Breast epithelium (tissue), 4 donors: Measurements from ENCODE around the gene IKZF2. TPM values are rescaled to one million over a fixed set of nuclear protein-coding genes. Genes with fewer than 3 reads are reported as not detected.

Experiments
- DNase-seq, 2 donors: peaks; one replicate each; pipeline ENCODE4 v3.0.0-alpha.2; 2019; ENCODE audit warnings: low spot score in 2 of 2
- H3K27ac ChIP-seq, 2 donors: fragments of 200-600 bp; sonication (generic) in 1 of 2; one replicate each; pipeline ENCODE4 v1.5.1; 2016 to 2019; ENCODE audit warnings: mild to moderate bottlenecking in 1 of 2
- H3K27me3 ChIP-seq, 2 donors: fragments of 200-600 bp; sonication (generic) in 1 of 2; one replicate each; pipeline versions ENCODE4 v1.5.1 to v1.6.0; 2017 to 2019; ENCODE audit warnings: control low read depth in 1 of 2, mild to moderate bottlenecking in 1 of 2
- H3K36me3 ChIP-seq: fragments of 200-600 bp; one replicate; pipeline ENCODE4 v1.5.1; 2019
- H3K4me1 ChIP-seq, 2 donors: fragments of 200-600 bp; sonication (generic); one replicate each; pipeline ENCODE4 v1.5.1; 2016 to 2019; ENCODE audit warnings: control low read depth in 1 of 2
- H3K4me3 ChIP-seq, 3 donors: fragments of 200-600 bp; sonication (generic); 1 replicate in 2 of 3; 2 replicates in 1 of 3; pipeline ENCODE4 v1.5.1; 2016 to 2019; ENCODE audit warnings: mild to moderate bottlenecking in 3 of 3, moderate library complexity in 2 of 3
- H3K9me3 ChIP-seq, 2 donors: fragments of 200-600 bp; sonication (generic) in 1 of 2; one replicate each; pipeline ENCODE4 v1.5.1; 2016 to 2019; ENCODE audit warnings: control low read depth in 1 of 2
- POLR2A ChIP-seq: fragments of 450-650 bp; IDR thresholded peaks from one replicate; pipeline ENCODE4 v1.6.1; 2016; ENCODE audit warnings: antibody characterized with exemption, mild to moderate bottlenecking, moderate library complexity
- POLR2AphosphoS5 ChIP-seq, 3 donors: sonication (generic); formaldehyde crosslinking; IDR thresholded peaks; one replicate each; pipeline ENCODE4 v1.6.1; 2017; ENCODE audit warnings: antibody characterized with exemption in 3 of 3
- intact Hi-C: fragments of 100-400 bp; cut with DNase I; formaldehyde crosslinking; loops from one replicate; pipeline ENCODE4 v1.15.1; 2023; ENCODE audit warnings: low total_unique reads
- total RNA-seq, 3 donors: library from RNA; depleted of rRNA; stranded (reverse); fragments of >200 nt; gene quantifications; one replicate each; pipeline ENCODE4 v1.1.0, GENCODE V29; 2016
- TF ChIP-seq, protein P1 (sequence below), 3 donors: fragments of 450-650 bp; IDR thresholded peaks; one replicate each; pipeline ENCODE4 v1.5.1; 2016 to 2017; ENCODE audit warnings: antibody characterized with exemption in 3 of 3, mild to moderate bottlenecking in 3 of 3, moderate library complexity in 3 of 3

IKZF2 gene
- total RNA-seq, 3 donors from 2014 or later, result 8.0 to 34.4 (median 22.0) TPM

DNA sequence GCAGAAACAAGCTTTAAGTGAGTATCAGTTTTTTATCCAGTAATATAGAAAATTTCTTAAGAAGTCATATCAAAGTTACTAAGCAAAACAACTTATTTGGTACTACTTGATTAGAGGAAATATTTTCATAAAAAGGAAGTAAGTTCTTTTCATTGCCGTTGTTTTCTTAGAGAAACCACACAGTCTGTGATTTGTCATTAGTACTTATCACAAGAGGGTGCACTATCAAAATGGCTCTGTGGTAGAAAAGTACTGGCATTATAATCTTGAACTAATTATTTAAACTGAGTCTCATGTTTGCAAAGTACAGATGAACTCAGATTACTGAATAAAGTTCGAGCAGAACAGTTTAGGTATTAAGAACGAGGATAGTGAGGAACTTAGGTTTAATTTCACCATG lies 93.4 kb downstream of the IKZF2 start:
- no peak overlapping the region for H3K4me3 ChIP-seq
- no peak for DNase-seq
- H3K27ac ChIP-seq, result no peak overlapping the region
- intact Hi-C loops, result no loop called here
- H3K9me3 ChIP-seq, result no peaks in the 10 kb centered on the region
- TF ChIP-seq POLR2AphosphoS5 (IDR thresholded peaks at IDR 0.05) (no peak), POLR2A (no peak)
- TF ChIP-seq, protein P1, sequence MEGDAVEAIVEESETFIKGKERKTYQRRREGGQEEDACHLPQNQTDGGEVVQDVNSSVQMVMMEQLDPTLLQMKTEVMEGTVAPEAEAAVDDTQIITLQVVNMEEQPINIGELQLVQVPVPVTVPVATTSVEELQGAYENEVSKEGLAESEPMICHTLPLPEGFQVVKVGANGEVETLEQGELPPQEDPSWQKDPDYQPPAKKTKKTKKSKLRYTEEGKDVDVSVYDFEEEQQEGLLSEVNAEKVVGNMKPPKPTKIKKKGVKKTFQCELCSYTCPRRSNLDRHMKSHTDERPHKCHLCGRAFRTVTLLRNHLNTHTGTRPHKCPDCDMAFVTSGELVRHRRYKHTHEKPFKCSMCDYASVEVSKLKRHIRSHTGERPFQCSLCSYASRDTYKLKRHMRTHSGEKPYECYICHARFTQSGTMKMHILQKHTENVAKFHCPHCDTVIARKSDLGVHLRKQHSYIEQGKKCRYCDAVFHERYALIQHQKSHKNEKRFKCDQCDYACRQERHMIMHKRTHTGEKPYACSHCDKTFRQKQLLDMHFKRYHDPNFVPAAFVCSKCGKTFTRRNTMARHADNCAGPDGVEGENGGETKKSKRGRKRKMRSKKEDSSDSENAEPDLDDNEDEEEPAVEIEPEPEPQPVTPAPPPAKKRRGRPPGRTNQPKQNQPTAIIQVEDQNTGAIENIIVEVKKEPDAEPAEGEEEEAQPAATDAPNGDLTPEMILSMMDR (IDR thresholded peaks at IDR 0.05), result no peak
- no peaks in the 10 kb centered on the region for H3K27me3 ChIP-seq
- H3K4me1 ChIP-seq, result no peaks in the 10 kb centered on the region
- H3K36me3 ChIP-seq, result no peaks in the 10 kb centered on the region

DNA sequence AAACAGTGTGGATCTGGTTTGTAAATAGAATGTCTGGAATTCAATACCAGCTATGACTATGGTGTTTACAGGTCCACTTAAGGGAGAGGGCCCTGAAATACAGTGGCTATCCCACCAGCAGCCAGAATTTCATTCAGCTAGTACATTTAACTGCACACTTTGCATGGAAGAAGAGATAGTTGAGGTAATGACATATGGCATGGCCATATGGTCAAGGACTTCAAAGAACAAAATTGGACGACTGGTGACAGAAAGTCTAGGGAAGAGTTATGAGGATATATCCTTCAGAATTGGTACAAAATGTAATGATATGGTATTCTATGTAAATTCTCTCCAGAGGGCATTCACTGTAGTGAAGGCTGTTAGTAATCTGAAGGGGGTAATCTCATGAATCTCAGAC lies 105.0 kb downstream of the IKZF2 start:
- H3K36me3 ChIP-seq, result no peaks in the 10 kb centered on the region
- DNase-seq, result no peak
- intact Hi-C loops, result no loop called here
- H3K27me3 ChIP-seq, result no peaks in the 10 kb centered on the region
- H3K27ac ChIP-seq, result no peak overlapping the region
- no peaks in the 10 kb centered on the region for H3K4me1 ChIP-seq
- TF ChIP-seq POLR2AphosphoS5 (IDR thresholded peaks at IDR 0.05), result no peak
- TF ChIP-seq, protein P1 (IDR thresholded peaks at IDR 0.05), result no peak
- TF ChIP-seq POLR2A, result no peak
- no peak overlapping the region for H3K4me3 ChIP-seq
- H3K9me3 ChIP-seq, result no peaks in the 10 kb centered on the region

DNA sequence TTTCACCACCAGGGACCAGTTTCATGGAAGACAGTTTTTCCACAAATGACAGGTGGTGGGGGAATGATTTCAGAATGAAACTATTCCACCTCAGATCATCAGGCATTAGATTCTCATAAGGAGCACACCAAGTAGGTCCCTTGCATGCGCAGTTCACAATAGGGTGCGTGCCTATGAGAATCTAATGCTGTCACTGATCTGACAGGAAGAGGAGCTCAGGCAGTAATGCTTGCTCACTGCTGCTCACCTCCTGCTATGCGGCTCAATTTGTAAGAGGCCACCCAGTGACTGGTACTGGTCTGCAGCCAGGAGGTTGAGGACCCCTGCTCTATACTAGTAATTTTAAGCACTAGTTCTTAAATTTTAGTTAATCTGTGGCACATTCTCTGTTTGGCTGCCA lies 107.8 kb downstream of the IKZF2 start:
- Histone ChIP-seq H3K4me3 (no peak overlapping the region), H3K36me3 (no peaks in the 10 kb centered on the region), H3K27me3 (no peaks in the 10 kb centered on the region), H3K9me3 (no peaks in the 10 kb centered on the region), H3K27ac (no peak overlapping the region), H3K4me1 (no peaks in the 10 kb centered on the region)
- no peak for DNase-seq
- intact Hi-C loops, result no loop called here
- TF ChIP-seq POLR2AphosphoS5 (IDR thresholded peaks at IDR 0.05) (no peak), POLR2A (no peak)
- TF ChIP-seq, protein P1 (IDR thresholded peaks at IDR 0.05), result no peak

DNA sequence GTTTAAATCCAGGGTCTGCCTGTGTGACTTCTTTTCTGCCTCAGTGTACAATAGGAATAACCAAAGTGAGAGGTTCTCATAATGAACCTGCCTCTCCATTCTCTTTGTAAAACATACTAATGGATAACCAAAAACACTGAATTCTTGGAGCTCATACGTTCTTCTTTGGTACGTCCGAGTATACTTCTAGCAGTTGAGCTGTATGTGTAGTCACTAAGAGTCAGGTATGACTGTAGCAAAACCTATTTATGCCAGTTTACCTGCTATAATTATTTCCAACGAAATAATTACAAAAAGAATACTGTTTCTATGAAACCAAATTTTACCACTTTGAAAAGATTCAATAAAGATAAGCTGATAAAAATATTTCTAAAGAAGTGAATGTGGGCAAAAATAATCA lies 109.2 kb downstream of the IKZF2 start:
- no peaks in the 10 kb centered on the region for H3K27me3 ChIP-seq
- H3K4me3 ChIP-seq, result no peak overlapping the region
- TF ChIP-seq POLR2A (no peak), POLR2AphosphoS5 (IDR thresholded peaks at IDR 0.05) (no peak)
- TF ChIP-seq, protein P1 (IDR thresholded peaks at IDR 0.05), result no peak
- intact Hi-C loops, result no loop called here
- H3K36me3 ChIP-seq, result no peaks in the 10 kb centered on the region
- H3K4me1 ChIP-seq, result no peaks in the 10 kb centered on the region
- no peaks in the 10 kb centered on the region for H3K9me3 ChIP-seq
- no peak overlapping the region for H3K27ac ChIP-seq
- DNase-seq, result no peak

DNA sequence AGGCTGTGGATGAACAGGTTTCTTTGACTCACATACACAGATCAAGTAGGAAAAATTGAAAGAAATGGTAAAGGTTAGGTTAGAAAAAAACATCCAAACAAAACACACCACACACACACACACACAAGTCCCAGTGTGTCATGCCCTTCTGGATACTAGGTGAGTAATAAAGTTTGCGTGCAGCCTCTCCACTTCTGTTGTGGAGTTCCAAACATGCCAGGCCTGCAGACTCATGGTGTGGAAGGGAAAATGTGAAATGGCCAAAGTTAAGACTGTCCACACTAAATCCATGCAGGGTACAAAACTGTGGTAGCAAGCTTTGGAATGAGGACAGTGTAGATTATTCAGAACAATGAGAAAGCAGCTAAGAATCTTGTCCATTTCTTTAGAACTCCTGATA lies 114.6 kb downstream of the IKZF2 start:
- no peaks in the 10 kb centered on the region for H3K9me3 ChIP-seq
- intact Hi-C loops, result no loop called here
- TF ChIP-seq POLR2A, result no peak
- no peak for TF ChIP-seq POLR2AphosphoS5 (IDR thresholded peaks at IDR 0.05)
- TF ChIP-seq, protein P1 (IDR thresholded peaks at IDR 0.05), result no peak
- H3K4me1 ChIP-seq, result no peaks in the 10 kb centered on the region
- H3K36me3 ChIP-seq, result no peaks in the 10 kb centered on the region
- no peak for DNase-seq
- no peaks in the 10 kb centered on the region for H3K27me3 ChIP-seq
- no peak overlapping the region for H3K27ac ChIP-seq
- no peak overlapping the region for H3K4me3 ChIP-seq
